ENCODE data around the gene ADA.

ADA gene

DNA sequence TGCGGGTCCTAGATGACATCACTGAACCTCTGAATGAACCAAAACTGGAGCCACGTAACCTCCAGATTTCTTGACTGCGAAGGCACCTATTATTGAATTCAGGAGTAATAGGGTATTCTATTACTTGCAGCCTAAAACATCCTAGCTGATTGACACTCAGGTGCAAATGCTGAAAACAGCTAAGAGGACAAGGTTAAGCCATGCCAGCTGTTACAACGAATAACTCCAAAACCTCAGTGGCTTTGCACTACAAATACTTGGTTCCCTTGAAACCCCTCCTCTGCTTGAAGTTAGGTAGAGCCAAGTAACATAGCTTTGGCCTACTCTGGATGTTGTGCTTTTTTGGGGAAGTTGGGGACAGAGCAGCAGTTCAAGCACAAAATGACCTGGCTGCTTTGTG lies 42.7 kb upstream of the ADA start:
- DNase-seq (no peak), ATAC-seq (ENCODE audit: insufficient read depth, low read depth) (no peak)
- H3K36me3 ChIP-seq (ENCODE audit: insufficient read depth, low read length), result no peaks in the 10 kb centered on the region
- H3K9me3 ChIP-seq (ENCODE audit: insufficient read depth, low read length, severe bottlenecking), result no peaks in the 10 kb centered on the region
- no peak overlapping the region for H3K27ac ChIP-seq (ENCODE audit: low read length)
- no peak overlapping the region for H3K4me2 ChIP-seq (ENCODE audit: insufficient read depth, low read length)
- no peak overlapping the region for H3K9ac ChIP-seq (ENCODE audit: low read depth, low read length)
- no peaks in the 10 kb centered on the region for H3K27me3 ChIP-seq (ENCODE audit: insufficient read depth, low read length, poor library complexity)
- no peak overlapping the region for H3K4me3 ChIP-seq (ENCODE audit: low read depth in 1 of 2, low read length in 2 of 2)
- no peaks in the 10 kb centered on the region for H3K4me1 ChIP-seq (ENCODE audit: insufficient read depth, low read length)
- H4K20me1 ChIP-seq (ENCODE audit: insufficient read depth, low read length), result no peaks in the 10 kb centered on the region
- H2AFZ ChIP-seq (ENCODE audit: low read depth, low read length), result no peak overlapping the region
- H3K79me2 ChIP-seq (ENCODE audit: insufficient read depth, low read length), result no peaks in the 10 kb centered on the region
- TF ChIP-seq EZH2 (IDR thresholded peaks at IDR 0.05; ENCODE audit: borderline replicate concordance, low read depth, low read length, severe bottlenecking), result no peak
- no peak for TF ChIP-seq CTCF (IDR thresholded peaks at IDR 0.05; ENCODE audit: borderline replicate concordance, extremely low read depth, low read length, poor library complexity, severe bottlenecking)

- Histone ChIP-seq H3K9me3 (ENCODE audit: insufficient read depth, low read length, severe bottlenecking) (no peaks in the 10 kb centered on the region), H4K20me1 (ENCODE audit: insufficient read depth, low read length) (no peaks in the 10 kb centered on the region), H3K27ac (ENCODE audit: low read length) (no peak overlapping the region), H3K4me2 (ENCODE audit: insufficient read depth, low read length) (no peak overlapping the region), H3K9ac (ENCODE audit: low read depth, low read length) (no peak overlapping the region), H3K4me1 (ENCODE audit: insufficient read depth, low read length) (no peaks in the 10 kb centered on the region), H3K4me3 (ENCODE audit: low read depth in 1 of 2, low read length in 2 of 2) (no peak overlapping the region), H3K27me3 (ENCODE audit: insufficient read depth, low read length, poor library complexity) (no peaks in the 10 kb centered on the region), H2AFZ (ENCODE audit: low read depth, low read length) (no peak overlapping the region), H3K36me3 (ENCODE audit: insufficient read depth, low read length) (no peaks in the 10 kb centered on the region), H3K79me2 (ENCODE audit: insufficient read depth, low read length) (no peaks in the 10 kb centered on the region)
- TF ChIP-seq CTCF (IDR thresholded peaks at IDR 0.05; ENCODE audit: borderline replicate concordance, extremely low read depth, low read length, poor library complexity, severe bottlenecking) (no peak), EZH2 (IDR thresholded peaks at IDR 0.05; ENCODE audit: borderline replicate concordance, low read depth, low read length, severe bottlenecking) (no peak)
- DNase-seq, result no peak
- ATAC-seq (ENCODE audit: insufficient read depth, low read depth), result no peak
Observed at GRCh38 chr20:44693627-44694026, 42.1 kb upstream of the ADA start.

GRCh38 chr20:44692932-44693480 lies 41.5 kb upstream of the ADA start:
- no peaks in the 10 kb centered on the region for H3K79me2 ChIP-seq (ENCODE audit: insufficient read depth, low read length)
- no peaks in the 10 kb centered on the region for H3K36me3 ChIP-seq (ENCODE audit: insufficient read depth, low read length)
- TF ChIP-seq CTCF (IDR thresholded peaks at IDR 0.05; ENCODE audit: borderline replicate concordance, extremely low read depth, low read length, poor library complexity, severe bottlenecking) (no peak), EZH2 (IDR thresholded peaks at IDR 0.05; ENCODE audit: borderline replicate concordance, low read depth, low read length, severe bottlenecking) (no peak)
- no peak overlapping the region for H3K27ac ChIP-seq (ENCODE audit: low read length)
- H2AFZ ChIP-seq (ENCODE audit: low read depth, low read length), result no peak overlapping the region
- H3K4me1 ChIP-seq (ENCODE audit: insufficient read depth, low read length), result no peaks in the 10 kb centered on the region
- no peaks in the 10 kb centered on the region for H3K9me3 ChIP-seq (ENCODE audit: insufficient read depth, low read length, severe bottlenecking)
- H3K4me3 ChIP-seq (ENCODE audit: low read depth in 1 of 2, low read length in 2 of 2), result no peak overlapping the region
- H3K9ac ChIP-seq (ENCODE audit: low read depth, low read length), result no peak overlapping the region
- DNase-seq (no peak), ATAC-seq (ENCODE audit: insufficient read depth, low read depth) (no peak)
- no peak overlapping the region for H3K4me2 ChIP-seq (ENCODE audit: insufficient read depth, low read length)
- H4K20me1 ChIP-seq (ENCODE audit: insufficient read depth, low read length), result no peaks in the 10 kb centered on the region
- no peaks in the 10 kb centered on the region for H3K27me3 ChIP-seq (ENCODE audit: insufficient read depth, low read length, poor library complexity)
